Activated CD4-positive, alpha-beta T cell treated with anti-CD3 and anti-CD28 coated beads, Interleukin-2, amount 50 U/mL, for 1 hour (primary cell): ENCODE measurements around the gene SOX18.

Experiments
- DNase-seq: peaks from one replicate; pipeline ENCODE4 v3.0.0-alpha.2; 2020

Gene SOX18

GRCh38 chr20:64051561-64052325 is 2.3 kb upstream of the SOX18 start:
- DNase-seq: no peak

DNA sequence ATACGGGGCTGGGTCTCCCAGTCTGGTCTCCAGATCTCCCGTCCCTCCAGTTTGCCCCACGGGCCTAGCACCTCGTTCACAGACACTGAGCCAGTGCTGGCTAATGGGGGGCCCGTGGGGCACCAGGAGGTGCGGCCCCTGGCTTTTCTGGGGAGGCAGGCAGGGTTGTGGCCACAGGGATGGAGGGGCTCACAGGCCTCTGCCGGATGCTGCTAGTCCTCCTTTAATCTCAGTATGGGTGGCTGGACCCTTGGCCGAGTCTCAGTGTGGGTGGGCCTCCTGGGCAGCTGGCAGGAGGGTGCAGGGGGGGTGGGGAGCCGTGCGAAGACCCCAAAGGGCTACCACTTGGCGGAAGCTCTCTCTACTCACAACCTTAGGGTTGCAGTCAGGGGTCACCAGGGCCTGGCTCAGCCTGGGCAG is 1.6 kb upstream of the SOX18 start:
- DNase-seq: no peak

DNA sequence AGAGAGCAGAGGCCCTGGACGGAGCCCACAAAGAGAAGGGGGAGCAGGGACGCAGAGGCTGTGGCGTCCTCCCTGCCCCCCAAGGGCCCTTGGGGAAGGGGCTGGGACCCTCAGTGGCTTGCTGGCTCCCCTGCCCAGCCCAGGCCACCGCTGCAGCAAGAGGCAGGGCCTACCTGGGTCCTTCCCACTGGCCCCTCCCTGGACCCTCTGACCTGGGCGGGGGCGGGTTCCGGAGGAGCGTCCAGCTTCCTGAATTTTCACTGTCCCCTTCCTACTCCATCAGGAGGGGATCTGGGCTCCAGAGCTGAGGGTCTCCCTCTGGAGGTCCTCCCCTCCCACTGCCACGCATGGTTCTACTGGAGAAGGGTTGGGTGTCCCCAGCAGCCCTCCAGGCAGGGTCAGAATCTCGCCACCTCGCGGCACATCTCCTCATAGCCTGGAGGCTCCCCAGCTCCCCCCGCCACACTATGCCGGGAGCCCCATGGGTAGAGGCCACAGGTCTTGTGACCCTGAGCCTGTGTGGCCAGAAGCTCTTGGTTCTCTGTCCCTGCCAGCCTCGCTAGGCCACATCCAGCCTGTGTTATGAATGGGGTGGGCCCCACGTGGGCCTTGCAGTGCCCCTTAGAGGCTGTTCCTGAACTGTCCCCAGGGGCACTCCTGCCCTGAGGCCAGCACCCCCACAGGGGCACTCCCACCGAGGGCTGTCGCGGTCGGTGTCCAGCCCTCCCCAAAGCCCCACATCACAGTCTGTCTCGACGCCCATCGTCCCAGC is 1.0 kb upstream of the SOX18 start:
- no peak for DNase-seq

GRCh38 chr20:64049878-64050260 is 430 bp upstream of the SOX18 start:
- no peak for DNase-seq

- no peak for DNase-seq
Observed at GRCh38 chr20:64048402-64049044, 916 bp downstream of the SOX18 start.

GRCh38 chr20:64047968-64048401 is 1.5 kb downstream of the SOX18 start:
- no peak for DNase-seq

GRCh38 chr20:64047046-64047389 is 2.4 kb downstream of the SOX18 start:
- DNase-seq: no peak

- no peak for DNase-seq
Observed at GRCh38 chr20:64045346-64046011, 4.0 kb downstream of the SOX18 start.

DNA sequence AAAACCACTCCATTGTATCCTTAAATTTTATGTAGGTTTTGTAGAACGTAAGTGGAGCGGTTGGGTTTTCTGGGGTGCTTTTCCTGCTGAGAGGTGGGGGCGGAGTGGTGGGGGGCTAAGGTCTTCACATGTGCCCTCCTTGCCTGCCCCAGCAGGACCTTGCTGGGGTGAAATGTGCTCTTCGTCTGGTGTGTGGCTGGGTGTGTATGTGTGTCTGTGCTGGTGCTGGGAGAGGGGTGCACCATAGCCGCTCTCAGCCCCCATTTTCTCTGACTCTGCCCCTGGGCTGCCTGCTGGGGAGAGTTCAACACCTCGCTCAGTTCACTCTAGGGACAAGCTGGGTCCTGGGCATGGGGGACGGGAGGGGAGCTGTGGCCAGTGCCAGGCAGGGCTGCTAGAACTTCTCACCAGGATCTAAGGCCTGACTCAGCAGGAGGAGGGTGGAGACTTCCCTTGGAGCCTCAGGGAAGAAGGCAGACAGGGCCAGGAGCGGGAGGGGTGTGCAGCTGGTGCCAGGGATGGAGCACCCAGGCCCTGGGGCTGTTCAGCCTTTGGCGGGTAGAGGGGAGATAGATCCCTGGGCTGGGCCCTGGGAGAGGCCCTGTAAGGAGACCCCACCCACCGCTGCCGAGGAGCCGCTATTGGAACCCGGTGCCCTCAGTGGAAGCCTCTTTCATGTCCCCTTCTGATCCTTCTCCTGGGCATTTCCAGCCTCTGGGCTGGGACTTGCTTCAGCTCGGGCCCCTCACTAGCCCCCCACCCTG is 4.8 kb downstream of the SOX18 start:
- DNase-seq: no peak

- no peak for DNase-seq
Observed at GRCh38 chr20:64043768-64044167, 5.7 kb downstream of the SOX18 start.

DNA sequence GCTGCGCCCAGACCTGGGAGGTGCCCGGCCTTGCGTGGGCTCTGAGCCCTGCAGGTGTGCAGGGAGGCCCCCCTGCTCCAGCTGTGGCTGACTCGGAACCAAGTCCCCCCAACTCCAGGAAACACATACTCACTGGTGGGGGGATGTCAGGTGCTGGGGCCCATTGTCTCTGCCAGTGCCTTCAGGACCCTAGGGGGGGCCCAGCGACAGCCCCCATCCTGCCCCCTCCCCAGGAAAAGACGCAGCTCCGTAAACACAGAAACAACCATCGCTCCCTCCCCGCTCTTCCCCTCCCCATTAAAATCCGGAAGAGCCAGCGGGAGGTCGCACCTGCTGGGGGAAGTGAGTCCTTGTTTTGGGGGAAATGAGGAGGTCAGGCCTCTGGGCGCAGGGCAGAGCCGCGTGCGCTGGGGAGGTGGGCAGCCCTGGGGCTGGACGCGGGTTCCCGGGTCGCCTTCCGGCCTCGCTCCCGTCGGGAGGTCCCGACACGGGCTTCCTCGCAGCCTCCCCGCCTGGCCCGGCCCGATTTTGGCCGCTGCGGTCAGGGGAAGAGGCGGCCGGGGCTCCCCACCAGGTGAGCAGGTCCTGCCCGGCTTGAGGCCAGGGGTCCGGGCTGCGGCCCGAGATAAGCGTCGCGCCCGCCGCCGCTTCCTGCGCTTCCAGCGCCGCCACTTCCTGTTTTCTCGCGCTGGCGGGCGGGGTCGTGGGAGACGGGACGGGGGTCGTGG is 7.2 kb downstream of the SOX18 start:
- DNase-seq: no peak

DNA sequence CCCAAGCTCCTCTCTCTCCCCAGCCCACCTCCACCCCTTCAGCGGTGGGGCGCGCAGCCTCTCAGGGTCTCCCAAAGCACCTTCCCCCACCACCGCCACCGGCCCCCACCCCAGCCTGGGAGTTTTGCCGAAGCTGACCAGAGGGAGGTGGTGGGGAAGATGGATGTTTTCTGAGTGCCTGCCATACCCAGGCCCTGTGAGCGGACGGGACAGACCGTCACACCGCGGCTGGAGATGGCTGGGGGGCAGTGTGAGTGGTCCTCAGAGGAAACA is 7.7 kb downstream of the SOX18 start:
- no peak for DNase-seq

DNA sequence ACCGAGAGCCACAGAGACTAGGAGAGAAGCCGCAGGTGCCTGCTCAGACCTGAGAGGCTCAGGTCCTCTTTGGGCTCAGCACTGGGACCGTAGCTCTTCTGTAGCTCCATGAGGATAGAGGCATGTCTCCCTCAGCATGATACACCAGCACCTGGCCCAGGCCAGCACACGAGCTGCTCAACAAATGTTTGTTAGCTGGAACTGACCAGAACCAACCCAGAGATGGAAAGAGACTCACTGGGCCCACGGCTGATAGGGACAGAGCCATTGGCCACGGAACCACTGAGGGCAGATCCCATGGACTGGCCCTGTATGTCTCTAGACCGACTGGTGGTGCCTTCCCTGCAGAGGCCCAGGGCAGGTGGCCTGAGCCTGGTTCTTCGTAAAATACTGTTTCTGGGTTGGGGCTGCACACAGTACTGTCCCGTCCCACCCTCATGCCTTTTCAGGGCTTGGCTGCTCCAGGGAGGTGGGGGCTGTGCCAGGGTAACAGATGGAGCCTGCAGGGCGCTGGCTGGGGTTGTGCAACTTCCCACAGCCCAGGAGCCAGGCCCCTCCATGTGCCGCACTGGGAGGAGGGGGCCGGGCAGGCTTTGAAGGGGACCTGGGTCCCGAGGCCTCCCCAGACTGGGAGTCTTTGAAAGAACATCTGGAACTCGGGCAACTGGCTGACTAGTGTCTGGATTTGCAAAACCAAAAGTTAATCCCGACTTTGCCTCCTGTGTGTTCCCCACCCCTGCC is 8.2 kb downstream of the SOX18 start:
- DNase-seq: no peak

DNA sequence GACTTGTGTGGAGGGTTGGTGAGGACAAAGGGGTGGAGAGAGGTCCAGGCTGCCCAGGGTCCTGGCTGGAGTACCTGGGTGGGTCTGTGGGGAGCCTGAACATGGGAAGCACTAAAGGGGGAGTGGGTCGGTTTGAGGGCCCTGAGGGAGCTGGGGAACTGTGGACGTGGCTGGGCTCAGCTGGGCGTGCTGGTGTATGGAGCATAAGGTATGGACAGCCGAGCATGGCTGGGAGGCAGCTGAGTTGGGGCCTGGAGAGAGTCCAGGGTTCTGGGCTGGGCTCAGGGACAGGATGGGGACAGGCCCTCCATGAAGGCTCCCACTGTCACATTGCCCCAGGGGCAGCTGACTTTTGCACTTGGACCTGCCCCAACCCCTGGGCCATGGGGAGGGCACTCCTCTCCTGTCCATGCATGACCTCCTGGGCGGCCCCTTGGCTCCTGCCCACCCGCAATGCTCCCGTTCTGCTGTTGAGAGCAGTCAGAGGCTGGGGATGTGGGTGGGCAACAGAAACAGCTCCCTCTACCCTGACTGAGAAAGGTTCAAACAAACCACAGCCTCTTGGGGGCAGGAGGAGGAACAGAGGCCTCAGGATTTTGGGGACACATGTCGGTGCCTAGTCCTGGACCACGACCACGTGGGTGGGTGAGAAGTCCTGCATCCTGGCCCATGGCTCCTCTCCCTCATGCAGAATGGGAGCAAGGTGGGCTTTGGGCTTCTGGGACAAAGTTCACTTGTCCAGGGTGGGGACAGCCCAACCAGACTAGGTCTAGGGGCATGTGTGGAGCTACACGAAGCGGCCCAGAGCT is 9.0 kb downstream of the SOX18 start:
- DNase-seq: no peak

DNA sequence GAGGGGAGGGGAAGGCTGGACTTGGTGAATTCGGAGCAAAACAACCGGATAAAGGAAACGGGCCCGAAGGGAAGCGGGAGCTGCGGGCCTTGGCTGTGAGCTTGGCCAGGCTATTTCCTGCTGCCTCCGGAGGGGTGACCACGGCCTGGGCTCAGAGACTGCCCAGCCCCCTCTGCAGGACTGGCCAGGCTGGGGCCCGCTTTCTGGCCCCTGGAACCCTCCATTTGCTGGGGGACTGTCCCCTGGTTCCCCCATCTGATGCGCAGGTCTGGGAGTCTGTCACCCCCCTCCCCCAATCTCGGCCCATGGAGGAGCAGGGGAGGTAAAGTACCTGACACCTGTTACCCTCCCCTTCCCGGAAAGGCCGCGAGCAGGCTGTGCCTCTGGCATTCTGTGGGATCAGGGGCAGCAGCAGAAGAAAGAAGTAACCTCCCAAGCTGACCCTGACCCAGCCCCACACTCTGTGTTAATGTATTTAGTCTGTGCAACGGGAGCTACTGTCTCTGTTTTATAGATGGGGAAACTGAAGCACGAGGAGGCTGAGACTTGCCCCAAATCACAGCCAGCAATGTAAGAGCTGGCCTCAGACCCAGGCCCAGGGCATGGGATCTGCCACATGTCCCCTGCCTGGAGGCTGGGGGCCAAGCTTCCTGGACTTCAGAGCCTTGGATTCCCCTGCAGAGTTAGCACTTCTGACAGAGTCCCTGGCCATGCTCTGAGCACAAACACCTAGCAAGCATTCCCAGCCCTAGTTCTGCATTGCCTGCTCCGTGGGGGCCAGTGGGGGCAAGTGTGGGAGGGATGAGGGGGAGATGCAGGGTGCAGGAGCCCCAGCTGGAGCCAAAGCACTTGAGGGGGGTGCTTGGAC is 9.9 kb downstream of the SOX18 start:
- DNase-seq: no peak

DNA sequence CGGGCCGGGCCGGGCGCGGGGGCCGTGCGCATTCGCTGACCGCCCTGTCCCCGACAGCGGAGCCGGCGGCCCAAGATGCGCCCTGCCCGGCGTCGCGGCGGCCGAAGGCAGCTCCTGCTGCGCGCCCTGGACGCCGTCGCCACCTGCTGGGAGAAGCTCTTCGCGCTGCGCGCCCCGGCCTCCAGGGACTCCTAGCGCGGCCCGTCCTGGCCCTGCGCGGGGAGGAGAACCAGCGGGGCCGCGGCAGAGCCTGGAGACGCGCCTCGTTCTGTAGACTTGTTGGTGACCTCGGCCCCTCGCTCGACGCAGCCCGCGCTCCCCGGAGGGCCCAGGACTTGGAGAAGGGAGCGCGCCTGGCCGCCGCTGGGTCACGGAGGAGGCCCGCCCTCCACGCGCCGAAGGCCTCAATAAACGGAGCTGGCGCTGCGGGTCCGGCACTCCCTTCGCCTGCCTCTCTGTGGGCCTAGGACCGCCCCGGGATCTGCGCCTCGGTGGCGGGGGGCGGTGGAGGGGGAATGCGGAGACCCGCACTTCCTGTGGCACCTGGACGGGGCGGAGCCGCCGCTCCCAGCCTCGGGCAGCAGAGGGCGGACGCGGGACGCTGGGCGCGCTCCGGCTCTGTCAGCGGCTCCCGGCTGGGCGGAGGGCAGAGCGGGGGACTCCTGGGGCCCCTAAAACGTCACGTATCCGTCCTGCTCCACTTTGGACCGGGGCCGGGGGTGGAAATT is 10.7 kb downstream of the SOX18 start:
- DNase-seq: peak; percentile 75

GRCh38 chr20:64038224-64038564 is 11.2 kb downstream of the SOX18 start:
- DNase-seq: no peak

DNA sequence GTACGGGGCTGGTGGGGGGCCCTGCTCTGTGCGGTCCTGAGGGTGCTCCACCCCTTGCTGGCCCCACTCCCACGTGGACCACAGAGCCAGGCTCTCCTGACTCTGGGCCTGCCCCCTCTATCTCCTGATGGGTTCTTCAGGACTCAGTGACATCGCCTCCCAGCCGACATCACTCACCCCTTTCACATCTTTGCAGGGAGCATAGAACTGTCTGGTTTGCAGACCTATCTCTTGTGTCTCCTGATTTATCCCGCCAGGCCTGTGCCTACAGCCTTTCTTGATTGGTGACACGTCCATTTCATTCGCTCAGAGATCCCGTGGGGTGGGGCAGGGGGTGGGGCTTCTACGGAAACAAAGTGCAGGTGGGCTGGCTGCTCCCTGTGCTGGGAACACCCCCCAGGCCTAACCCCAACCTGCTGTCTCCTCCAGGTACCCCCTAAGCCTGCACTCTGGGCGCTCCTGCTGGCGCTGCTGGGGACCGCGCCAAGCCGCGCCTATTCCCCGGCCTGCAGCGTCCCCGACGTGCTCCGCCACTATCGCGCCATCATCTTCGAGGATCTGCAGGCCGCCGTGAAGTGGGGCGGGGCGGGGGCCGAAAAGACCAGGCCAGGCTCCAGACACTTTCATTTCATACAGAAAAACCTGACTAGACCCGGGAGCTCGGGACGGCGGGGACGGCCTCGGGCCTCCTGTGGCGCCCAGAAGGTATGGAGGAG is 11.8 kb downstream of the SOX18 start:
- peak; percentile 35 for DNase-seq

- no peak for DNase-seq
Observed at GRCh38 chr20:64037199-64037497, 12.3 kb downstream of the SOX18 start.
